HL-60 (cell line): ENCODE results near the gene CDH5.

ENCODE experiments used
- DNase-seq, 2 experiments: peaks; one replicate each; pipeline ENCODE4 v3.0.0-alpha.2; 2010 to 2020; ENCODE audit warnings: low read depth in 1 of 2, low spot score in 1 of 2
- H3K27ac ChIP-seq: fragments of 250-450 bp; sonication (Bioruptor Pico); replicated peaks from 2 replicates; pipeline ENCODE4 v1.5.1; 2020; ENCODE audit warnings: mild to moderate bottlenecking, moderate library complexity
- H3K27me3 ChIP-seq: fragments of 250-450 bp; sonication (Bioruptor Pico); 2 replicates; pipeline ENCODE4 v1.5.1; 2021; ENCODE audit warnings: mild to moderate bottlenecking, moderate library complexity; ENCODE audit not compliant: insufficient read depth, poor library complexity, severe bottlenecking
- H3K4me3 ChIP-seq: replicated peaks from 2 replicates; pipeline ENCODE4 v1.5.1; 2011; ENCODE audit warnings: mild to moderate bottlenecking, control low read depth, low read length; ENCODE audit not compliant: insufficient read depth
- GABPA ChIP-seq: IDR thresholded peaks from 2 replicates; pipeline ENCODE4 v1.6.1; 2012; ENCODE audit warnings: low read depth
- POLR2AphosphoS5 ChIP-seq: IDR thresholded peaks from 2 replicates; pipeline ENCODE4 v1.6.1; 2012; ENCODE audit warnings: low read depth
- SPI1 ChIP-seq: IDR thresholded peaks from 2 replicates; pipeline ENCODE4 v1.6.1; 2012; ENCODE audit warnings: low read depth, mild to moderate bottlenecking, borderline replicate concordance
- TF ChIP-seq, protein P1 (sequence below): IDR thresholded peaks from 2 replicates; pipeline ENCODE4 v1.6.1; 2012; ENCODE audit warnings: low read depth; ENCODE audit not compliant: insufficient replicate concordance
- TF ChIP-seq, protein P2 (sequence below): IDR thresholded peaks from one replicate; pipeline ENCODE4 v1.5.1; 2011; ENCODE audit warnings: low read length, control low read depth, inconsistent platforms; ENCODE audit not compliant: insufficient read depth

The CDH5 gene

DNA sequence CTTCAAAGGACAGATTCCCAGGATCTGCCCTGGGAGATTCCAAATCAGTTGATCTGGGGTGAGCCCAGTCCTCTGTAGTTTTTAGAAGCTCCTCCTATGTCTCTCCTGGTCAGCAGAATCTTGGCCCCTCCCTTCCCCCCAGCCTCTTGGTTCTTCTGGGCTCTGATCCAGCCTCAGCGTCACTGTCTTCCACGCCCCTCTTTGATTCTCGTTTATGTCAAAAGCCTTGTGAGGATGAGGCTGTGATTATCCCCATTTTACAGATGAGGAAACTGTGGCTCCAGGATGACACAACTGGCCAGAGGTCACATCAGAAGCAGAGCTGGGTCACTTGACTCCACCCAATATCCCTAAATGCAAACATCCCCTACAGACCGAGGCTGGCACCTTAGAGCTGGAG is 840 bp upstream of the CDH5 start:
- Histone ChIP-seq H3K4me3 (no peak overlapping the region), H3K27ac (no peak overlapping the region), H3K27me3 (peaks cover 30% of the 10 kb centered on the region)
- no peak for DNase-seq
- TF ChIP-seq, protein P1, sequence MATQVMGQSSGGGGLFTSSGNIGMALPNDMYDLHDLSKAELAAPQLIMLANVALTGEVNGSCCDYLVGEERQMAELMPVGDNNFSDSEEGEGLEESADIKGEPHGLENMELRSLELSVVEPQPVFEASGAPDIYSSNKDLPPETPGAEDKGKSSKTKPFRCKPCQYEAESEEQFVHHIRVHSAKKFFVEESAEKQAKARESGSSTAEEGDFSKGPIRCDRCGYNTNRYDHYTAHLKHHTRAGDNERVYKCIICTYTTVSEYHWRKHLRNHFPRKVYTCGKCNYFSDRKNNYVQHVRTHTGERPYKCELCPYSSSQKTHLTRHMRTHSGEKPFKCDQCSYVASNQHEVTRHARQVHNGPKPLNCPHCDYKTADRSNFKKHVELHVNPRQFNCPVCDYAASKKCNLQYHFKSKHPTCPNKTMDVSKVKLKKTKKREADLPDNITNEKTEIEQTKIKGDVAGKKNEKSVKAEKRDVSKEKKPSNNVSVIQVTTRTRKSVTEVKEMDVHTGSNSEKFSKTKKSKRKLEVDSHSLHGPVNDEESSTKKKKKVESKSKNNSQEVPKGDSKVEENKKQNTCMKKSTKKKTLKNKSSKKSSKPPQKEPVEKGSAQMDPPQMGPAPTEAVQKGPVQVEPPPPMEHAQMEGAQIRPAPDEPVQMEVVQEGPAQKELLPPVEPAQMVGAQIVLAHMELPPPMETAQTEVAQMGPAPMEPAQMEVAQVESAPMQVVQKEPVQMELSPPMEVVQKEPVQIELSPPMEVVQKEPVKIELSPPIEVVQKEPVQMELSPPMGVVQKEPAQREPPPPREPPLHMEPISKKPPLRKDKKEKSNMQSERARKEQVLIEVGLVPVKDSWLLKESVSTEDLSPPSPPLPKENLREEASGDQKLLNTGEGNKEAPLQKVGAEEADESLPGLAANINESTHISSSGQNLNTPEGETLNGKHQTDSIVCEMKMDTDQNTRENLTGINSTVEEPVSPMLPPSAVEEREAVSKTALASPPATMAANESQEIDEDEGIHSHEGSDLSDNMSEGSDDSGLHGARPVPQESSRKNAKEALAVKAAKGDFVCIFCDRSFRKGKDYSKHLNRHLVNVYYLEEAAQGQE: no peak
- TF ChIP-seq GABPA (no peak), SPI1 (no peak), POLR2AphosphoS5 (no peak)
- TF ChIP-seq, protein P2, sequence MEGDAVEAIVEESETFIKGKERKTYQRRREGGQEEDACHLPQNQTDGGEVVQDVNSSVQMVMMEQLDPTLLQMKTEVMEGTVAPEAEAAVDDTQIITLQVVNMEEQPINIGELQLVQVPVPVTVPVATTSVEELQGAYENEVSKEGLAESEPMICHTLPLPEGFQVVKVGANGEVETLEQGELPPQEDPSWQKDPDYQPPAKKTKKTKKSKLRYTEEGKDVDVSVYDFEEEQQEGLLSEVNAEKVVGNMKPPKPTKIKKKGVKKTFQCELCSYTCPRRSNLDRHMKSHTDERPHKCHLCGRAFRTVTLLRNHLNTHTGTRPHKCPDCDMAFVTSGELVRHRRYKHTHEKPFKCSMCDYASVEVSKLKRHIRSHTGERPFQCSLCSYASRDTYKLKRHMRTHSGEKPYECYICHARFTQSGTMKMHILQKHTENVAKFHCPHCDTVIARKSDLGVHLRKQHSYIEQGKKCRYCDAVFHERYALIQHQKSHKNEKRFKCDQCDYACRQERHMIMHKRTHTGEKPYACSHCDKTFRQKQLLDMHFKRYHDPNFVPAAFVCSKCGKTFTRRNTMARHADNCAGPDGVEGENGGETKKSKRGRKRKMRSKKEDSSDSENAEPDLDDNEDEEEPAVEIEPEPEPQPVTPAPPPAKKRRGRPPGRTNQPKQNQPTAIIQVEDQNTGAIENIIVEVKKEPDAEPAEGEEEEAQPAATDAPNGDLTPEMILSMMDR: no peak

DNA sequence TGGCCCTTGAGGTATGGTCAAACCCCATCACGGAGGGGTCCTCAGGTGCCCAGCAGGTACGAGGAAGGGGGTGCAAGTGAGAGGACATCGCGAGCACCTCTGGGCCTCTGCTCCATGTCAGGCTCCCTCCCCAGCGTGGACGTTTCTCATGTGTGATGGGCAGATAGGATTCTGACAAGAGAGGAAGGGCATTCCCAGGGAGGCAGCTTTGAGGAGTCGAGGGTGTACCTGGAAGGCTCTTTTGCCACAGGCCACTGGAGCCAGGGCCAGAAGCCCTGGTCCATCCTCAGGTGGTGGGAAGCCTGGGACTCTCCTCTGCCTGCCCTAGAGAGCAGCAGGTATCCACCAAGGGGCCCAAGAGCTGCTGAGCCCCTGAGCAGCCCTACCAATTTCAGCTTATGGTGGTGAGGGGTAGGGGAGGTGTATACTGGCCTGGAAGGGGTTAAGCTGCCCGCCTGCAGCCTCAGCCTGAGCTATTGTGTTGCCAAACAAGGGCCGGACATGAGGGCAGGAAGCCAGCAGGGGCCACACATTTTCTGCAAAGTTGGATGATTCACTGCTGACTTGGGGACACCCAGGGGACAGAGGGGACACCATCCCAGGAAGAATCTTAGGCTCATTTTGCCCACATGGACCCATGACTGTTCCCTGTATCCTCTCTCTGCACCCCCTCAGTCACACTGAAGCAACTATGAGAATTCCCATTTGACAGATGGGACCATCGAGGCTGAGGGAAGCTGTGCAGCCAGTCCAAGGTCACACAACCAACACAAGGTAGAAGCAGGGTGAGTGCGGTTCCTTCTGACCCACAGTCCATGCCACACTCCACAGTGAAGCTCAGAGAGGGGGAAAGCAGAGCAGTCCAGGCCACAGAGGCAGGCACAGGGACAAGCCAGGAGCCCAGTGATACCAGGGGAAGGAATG is 1.7 kb downstream of the CDH5 start:
- no peak overlapping the region for H3K27ac ChIP-seq
- TF ChIP-seq GABPA (no peak), POLR2AphosphoS5 (no peak), SPI1 (no peak)
- TF ChIP-seq, protein P1: no peak
- TF ChIP-seq, protein P2: no peak
- DNase-seq: no peak

DNA sequence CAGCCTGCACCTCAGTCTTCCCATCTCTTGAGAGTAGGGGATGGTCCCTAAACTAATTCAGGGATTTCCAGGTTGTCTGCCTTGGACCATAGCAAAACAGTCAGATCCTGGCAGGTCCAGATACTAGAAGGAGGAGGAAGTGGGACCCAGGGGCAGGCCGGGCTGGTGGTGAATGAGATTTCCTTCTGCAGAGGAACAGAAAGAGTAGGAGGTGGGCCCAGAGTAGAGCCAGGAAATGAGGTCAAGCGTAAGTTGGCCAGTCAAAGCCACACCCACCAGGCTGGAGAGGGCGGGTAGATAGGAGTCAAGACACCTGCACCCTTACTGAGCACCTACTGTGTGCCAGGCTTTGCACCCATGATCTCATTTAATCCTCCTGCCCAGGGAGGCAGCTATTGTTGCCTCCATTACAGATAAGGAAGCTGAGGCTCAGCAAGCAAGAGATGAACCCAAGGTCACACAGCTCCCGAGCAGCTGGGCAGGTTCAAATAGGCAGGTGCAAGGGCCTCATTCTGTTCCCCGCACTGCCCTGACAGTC is 2.6 kb downstream of the CDH5 start:
- Histone ChIP-seq H3K27ac (no peak overlapping the region), H3K4me3 (no peak overlapping the region), H3K27me3 (peaks cover 6% of the 10 kb centered on the region)
- DNase-seq: peak; percentile 10 to 23
- peak; percentile 44; the same call in 1 of the 2 replicates for TF ChIP-seq SPI1
- TF ChIP-seq, protein P1: no peak

More for the DNA sequence above, 1.7 kb downstream of the CDH5 start:
- no peak overlapping the region for H3K4me3 ChIP-seq
- peaks cover 13% of the 10 kb centered on the region for H3K27me3 ChIP-seq
